Measurements from ENCODE around the gene KCNE4.

Gene KCNE4

GRCh38 chr2:223087466-223087865 lies 35.5 kb downstream of the KCNE4 start:
- no peak for DNase-seq (ENCODE audit: low read depth)

GRCh38 chr2:223088866-223089265 lies 36.9 kb downstream of the KCNE4 start:
- no peak for DNase-seq (ENCODE audit: low read depth)

GRCh38 chr2:223090039-223090438 lies 38.0 kb downstream of the KCNE4 start:
- DNase-seq (ENCODE audit: low read depth) = no peak

GRCh38 chr2:223090540-223091235 lies 38.7 kb downstream of the KCNE4 start:
- DNase-seq (ENCODE audit: low read depth) = no peak

GRCh38 chr2:223092667-223093066 lies 40.7 kb downstream of the KCNE4 start:
- DNase-seq (ENCODE audit: low read depth) = no peak

GRCh38 chr2:223093436-223094241 lies 41.6 kb downstream of the KCNE4 start:
- no peak for DNase-seq (ENCODE audit: low read depth)

- DNase-seq (ENCODE audit: low read depth) = no peak
These were observed 43.2 kb downstream of the KCNE4 start for GRCh38 chr2:223095207-223095606.

GRCh38 chr2:223096235-223096970 lies 44.4 kb downstream of the KCNE4 start:
- DNase-seq (ENCODE audit: low read depth) = no peak

GRCh38 chr2:223097888-223098383 lies 45.9 kb downstream of the KCNE4 start:
- DNase-seq (ENCODE audit: low read depth) = no peak

GRCh38 chr2:223099561-223099960 lies 47.6 kb downstream of the KCNE4 start:
- DNase-seq (ENCODE audit: low read depth) = no peak

- no peak for DNase-seq (ENCODE audit: low read depth)
These were observed 48.1 kb downstream of the KCNE4 start for GRCh38 chr2:223100061-223100511.

GRCh38 chr2:223101340-223102039 lies 49.5 kb downstream of the KCNE4 start:
- DNase-seq (ENCODE audit: low read depth) = no peak

GRCh38 chr2:223102040-223102400 lies 50.0 kb downstream of the KCNE4 start:
- DNase-seq (ENCODE audit: low read depth) = no peak

- no peak for DNase-seq (ENCODE audit: low read depth)
These were observed 50.5 kb downstream of the KCNE4 start for GRCh38 chr2:223102450-223102849.

GRCh38 chr2:223104336-223105132 lies 52.5 kb downstream of the KCNE4 start:
- no peak for DNase-seq (ENCODE audit: low read depth)
